ENCODE data around the gene SLC16A13.

The SLC16A13 gene

DNA sequence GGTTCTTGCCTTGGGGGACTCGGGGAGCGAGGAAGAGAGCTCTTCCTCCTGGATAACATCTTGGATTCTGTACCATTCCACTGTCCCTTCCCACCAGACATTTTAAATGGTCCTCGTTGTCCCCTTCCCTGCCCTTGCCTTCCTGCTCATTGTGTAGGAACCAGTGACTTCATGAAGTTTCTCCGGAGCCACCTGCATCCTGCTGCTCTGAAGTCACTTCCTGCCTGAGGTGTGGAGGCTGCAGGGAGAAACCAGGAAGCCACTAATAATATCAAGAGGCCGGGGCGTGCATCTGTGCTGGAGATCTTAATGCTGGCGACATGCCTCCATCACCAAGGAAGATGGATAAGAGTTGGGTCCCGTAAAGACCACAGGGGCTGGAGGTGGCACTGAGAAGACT is 6.2 kb upstream of the SLC16A13 start:
- DNase-seq (ENCODE audit: low read depth in 2 of 2), result no peak
- no peak overlapping the region for H3K4me3 ChIP-seq (replicated peaks in 1 of 2; ENCODE audit: low read depth in 2 of 2, low read length in 2 of 2)
- TF ChIP-seq, protein P1, sequence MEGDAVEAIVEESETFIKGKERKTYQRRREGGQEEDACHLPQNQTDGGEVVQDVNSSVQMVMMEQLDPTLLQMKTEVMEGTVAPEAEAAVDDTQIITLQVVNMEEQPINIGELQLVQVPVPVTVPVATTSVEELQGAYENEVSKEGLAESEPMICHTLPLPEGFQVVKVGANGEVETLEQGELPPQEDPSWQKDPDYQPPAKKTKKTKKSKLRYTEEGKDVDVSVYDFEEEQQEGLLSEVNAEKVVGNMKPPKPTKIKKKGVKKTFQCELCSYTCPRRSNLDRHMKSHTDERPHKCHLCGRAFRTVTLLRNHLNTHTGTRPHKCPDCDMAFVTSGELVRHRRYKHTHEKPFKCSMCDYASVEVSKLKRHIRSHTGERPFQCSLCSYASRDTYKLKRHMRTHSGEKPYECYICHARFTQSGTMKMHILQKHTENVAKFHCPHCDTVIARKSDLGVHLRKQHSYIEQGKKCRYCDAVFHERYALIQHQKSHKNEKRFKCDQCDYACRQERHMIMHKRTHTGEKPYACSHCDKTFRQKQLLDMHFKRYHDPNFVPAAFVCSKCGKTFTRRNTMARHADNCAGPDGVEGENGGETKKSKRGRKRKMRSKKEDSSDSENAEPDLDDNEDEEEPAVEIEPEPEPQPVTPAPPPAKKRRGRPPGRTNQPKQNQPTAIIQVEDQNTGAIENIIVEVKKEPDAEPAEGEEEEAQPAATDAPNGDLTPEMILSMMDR (IDR thresholded peaks at IDR 0.05; ENCODE audit: low read depth, low read length), result no peak

DNA sequence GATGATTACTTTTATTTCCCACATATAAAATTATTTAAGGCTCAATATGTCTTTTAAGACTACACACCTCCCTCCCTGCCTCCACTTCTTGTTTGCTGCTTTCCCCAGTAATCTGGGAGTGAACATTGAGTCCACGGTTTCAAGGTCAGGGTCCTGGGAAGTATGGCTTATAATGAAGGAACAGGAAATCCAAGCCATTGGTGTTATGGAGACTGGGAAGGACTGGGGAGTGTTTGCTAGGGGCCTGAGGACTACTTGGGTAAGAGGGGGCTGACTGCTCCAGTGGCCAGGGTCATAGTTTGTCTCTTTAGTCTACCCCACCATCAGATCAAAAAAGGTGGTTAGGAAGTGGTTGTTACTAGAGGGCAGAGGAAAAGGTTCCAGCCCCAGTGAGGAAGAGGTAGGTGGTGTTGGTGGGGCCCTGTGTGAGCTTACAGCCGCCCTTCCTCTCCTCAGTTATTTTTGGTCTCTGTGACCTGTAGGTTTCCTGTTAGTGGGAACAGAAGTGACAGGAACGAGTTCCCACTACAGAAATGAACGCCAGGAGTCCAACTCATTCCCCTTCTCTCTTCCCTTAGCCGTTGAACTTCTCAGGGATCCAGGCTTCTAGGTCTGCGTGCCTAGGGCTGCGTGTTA is 742 bp upstream of the SLC16A13 start:
- DNase-seq (ENCODE audit: low read depth in 2 of 2), result no peak
- TF ChIP-seq, protein P1 (IDR thresholded peaks at IDR 0.05; ENCODE audit: low read depth, low read length), result no peak

DNA sequence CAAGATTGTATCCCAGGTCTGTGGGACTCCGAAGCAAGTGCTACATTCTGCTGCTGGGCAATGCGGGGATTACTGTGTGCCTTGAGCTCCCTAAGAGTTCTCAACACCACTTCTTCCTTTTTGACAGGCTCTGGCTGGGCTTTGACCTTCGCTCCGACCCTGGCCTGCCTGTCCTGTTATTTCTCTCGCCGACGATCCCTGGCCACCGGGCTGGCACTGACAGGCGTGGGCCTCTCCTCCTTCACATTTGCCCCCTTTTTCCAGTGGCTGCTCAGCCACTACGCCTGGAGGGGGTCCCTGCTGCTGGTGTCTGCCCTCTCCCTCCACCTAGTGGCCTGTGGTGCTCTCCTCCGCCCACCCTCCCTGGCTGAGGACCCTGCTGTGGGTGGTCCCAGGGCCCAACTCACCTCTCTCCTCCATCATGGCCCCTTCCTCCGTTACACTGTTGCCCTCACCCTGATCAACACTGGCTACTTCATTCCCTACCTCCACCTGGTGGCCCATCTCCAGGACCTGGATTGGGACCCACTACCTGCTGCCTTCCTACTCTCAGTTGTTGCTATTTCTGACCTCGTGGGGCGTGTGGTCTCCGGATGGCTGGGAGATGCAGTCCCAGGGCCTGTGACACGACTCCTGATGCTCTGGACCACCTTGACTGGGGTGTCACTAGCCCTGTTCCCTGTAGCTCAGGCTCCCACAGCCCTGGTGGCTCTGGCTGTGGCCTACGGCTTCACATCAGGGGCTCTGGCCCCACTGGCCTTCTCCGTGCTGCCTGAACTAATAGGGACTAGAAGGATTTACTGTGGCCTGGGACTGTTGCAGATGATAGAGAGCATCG is 2.4 kb downstream of the SLC16A13 start:
- H3K4me3 ChIP-seq (replicated peaks in 1 of 2; ENCODE audit: low read depth in 2 of 2, low read length in 2 of 2), result no peak overlapping the region
- TF ChIP-seq, protein P1 (IDR thresholded peaks at IDR 0.05; ENCODE audit: low read depth, low read length), result no peak
- no peak for DNase-seq (ENCODE audit: low read depth in 2 of 2)

More for the DNA sequence above, 742 bp upstream of the SLC16A13 start:
- peak overlapping the region; percentile 71 to 82 for H3K4me3 ChIP-seq (replicated peaks in 1 of 2; ENCODE audit: low read depth in 2 of 2, low read length in 2 of 2)

DNA sequence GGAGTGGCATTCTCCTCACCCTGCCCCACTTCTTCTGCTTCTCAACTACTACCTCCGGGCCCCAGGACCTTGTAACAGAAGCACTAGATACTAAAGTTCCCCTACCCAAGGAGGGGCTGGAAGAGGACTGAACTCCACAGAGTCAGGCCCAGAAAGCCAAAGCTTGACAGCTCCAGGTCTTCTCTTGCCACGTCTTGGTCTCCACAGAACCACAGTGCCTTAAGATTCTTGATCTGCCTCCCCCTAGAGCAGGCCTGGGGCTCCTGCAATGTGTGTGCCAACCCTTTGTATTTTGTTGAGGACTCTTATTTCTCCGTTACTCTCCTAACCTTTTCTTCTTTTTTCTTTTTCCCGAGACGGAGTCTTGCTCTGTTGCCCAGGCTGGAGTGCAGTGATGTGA is 4.0 kb downstream of the SLC16A13 start:
- TF ChIP-seq, protein P1 (IDR thresholded peaks at IDR 0.05; ENCODE audit: low read depth, low read length), result no peak
- no peak for DNase-seq (ENCODE audit: low read depth in 2 of 2)
- no peak overlapping the region for H3K4me3 ChIP-seq (replicated peaks in 1 of 2; ENCODE audit: low read depth in 2 of 2, low read length in 2 of 2)

DNA sequence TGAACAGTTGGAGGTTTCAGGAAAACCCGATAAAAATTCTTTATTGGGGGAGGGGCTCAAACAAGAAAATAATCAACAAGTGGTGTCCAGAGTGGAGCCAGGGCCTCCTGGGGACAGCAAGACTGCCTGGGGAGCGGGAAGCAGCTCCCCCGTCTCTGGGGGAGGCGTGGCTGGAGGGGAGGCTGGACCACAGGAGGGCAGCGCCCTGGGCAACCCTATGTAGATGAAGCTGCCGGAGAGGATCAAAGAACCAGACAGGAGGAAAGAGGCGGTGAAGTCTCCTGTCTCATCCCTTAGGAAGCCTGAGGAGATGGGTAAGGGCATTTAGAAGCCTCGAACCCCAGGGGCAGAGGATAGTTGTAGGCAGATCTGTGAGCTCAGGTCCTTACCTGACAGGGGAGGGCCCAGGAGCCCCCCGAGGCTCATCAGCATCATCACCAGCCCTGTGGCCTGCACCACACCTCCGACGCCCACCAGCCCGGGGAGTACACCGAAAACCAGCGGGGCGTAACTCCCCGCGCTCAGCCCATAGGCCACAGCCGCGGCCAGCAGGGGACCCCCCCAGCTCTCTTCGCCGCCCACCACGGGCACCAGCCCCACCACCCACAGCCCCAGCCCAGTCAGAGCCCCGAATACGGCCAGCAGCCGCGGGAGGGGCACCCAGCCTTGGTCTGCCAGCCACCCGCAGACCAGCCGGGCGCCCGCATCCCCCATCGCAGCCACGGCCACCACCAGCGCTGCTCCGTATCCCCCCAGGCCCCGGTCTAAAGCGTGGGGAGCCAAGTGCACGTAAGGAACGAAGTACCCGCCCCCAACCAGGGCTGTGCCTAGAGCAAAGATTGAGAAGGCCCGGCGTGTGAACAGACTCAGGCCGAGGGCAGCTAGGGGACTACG is 6.0 kb downstream of the SLC16A13 start:
- peak in 1 of 2 donors; percentile 16 for DNase-seq (ENCODE audit: low read depth in 2 of 2)
- peak overlapping the region in 1 of 2 donors; percentile 48 for H3K4me3 ChIP-seq (replicated peaks in 1 of 2; ENCODE audit: low read depth in 2 of 2, low read length in 2 of 2)
- TF ChIP-seq, protein P1 (IDR thresholded peaks at IDR 0.05; ENCODE audit: low read depth, low read length), result no peak

DNA sequence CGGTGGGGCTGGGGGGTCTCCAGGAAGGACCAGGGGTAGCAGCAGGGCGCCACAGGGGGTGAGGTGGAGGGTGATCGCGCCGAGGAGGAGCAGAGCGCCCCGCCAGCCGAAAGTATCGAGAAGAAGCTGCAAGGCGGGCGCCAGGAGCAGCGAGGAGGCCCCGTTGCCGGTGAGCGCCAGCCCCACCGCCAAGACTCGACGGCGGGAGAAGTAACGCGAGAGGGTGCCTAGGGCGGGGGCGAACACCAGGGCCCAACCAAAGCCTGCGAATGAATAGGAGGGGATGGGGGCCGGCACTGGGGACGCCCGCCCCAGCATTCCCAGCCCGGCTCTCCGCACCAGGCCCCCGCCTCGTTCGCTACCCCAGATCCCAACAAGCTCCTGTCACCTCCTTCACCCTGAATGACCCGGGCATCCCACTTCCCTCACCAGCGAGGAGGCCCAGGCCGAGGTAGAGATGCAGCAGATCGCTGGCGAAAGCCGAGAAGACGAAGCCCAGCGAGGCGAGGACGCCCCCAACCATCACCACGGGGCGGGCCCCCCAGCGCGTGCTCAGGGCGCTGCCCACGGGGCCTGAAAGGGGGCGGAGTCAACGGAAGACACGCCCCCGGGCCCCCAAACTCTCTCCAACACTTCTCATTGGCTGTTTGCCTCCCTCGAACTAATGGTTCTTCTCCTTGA is 6.8 kb downstream of the SLC16A13 start:
- no peak for DNase-seq (ENCODE audit: low read depth in 2 of 2)
- H3K4me3 ChIP-seq (replicated peaks in 1 of 2; ENCODE audit: low read depth in 2 of 2, low read length in 2 of 2), result peak overlapping the region; percentile 48 to 49
- TF ChIP-seq, protein P1 (IDR thresholded peaks at IDR 0.05; ENCODE audit: low read depth, low read length), result no peak
